Measurements from ENCODE around the gene TAP2.
"Not testable (repeated sequence)": the region's sequence is repeated elsewhere in the genome, so short reads cannot be mapped to it uniquely, and the experiment has no call there.

TAP2 gene

GRCh38 chr6:32815996-32816395 lies 22.5 kb downstream of the TAP2 start:
- no peak overlapping the region for H3K27ac ChIP-seq
- POLR2A ChIA-PET (ENCODE audit: low non-redundant PET), result no interaction called here
- CTCF ChIA-PET, result no interaction called here
- no peak for DNase-seq (ENCODE audit: low spot score)
- TF ChIP-seq CTCF (conservative IDR thresholded peaks at IDR 0.05; ENCODE audit: low read depth), result no peak

GRCh38 chr6:32815115-32815514 lies 23.4 kb downstream of the TAP2 start:
- no peak overlapping the region for H3K27ac ChIP-seq
- ChIA-PET CTCF (no interaction called here), POLR2A (ENCODE audit: low non-redundant PET) (no interaction called here)
- DNase-seq (ENCODE audit: low spot score), result no peak
- TF ChIP-seq CTCF (conservative IDR thresholded peaks at IDR 0.05; ENCODE audit: low read depth), result no peak

- POLR2A ChIA-PET (ENCODE audit: low non-redundant PET), result no interaction called here
- CTCF ChIA-PET, result interaction anchor here (0.6 kb wide), 1 partner anchor 861 kb away, joined by 3 read pairs; no protein-coding TSS in a partner anchor
- no peak for TF ChIP-seq CTCF (conservative IDR thresholded peaks at IDR 0.05; ENCODE audit: low read depth)
- peak; percentile 16 for DNase-seq (ENCODE audit: low spot score)
- no peak overlapping the region for H3K27ac ChIP-seq
Observed at GRCh38 chr6:32814145-32814544, 24.4 kb downstream of the TAP2 start.

- CTCF ChIA-PET, result interaction anchor here (1.4 kb wide), 1 partner anchor 59 kb away, joined by 3 read pairs; no protein-coding TSS in a partner anchor
- TF ChIP-seq CTCF (conservative IDR thresholded peaks at IDR 0.05; ENCODE audit: low read depth), result no peak
- DNase-seq (ENCODE audit: low spot score), result no peak
- POLR2A ChIA-PET (ENCODE audit: low non-redundant PET), result no interaction called here
- H3K27ac ChIP-seq, result no peak overlapping the region
Observed at GRCh38 chr6:32809171-32809570, 29.4 kb downstream of the TAP2 start.

GRCh38 chr6:32807020-32807580 lies 31.4 kb downstream of the TAP2 start:
- POLR2A ChIA-PET (ENCODE audit: low non-redundant PET), result no interaction called here
- CTCF ChIA-PET, result interaction anchor here (0.7 kb wide), 1 partner anchor 10 kb away, joined by 4 read pairs; no protein-coding TSS in a partner anchor
- TF ChIP-seq CTCF (conservative IDR thresholded peaks at IDR 0.05; ENCODE audit: low read depth), result no peak
- H3K27ac ChIP-seq, result no peak overlapping the region
- no peak for DNase-seq (ENCODE audit: low spot score)

- DNase-seq (ENCODE audit: low spot score); POLR2A ChIA-PET (ENCODE audit: low non-redundant PET): not testable (repeated sequence)
- CTCF ChIA-PET, result interaction anchor here (0.6 kb wide), 1 partner anchor 976 kb away, joined by 4 read pairs; no protein-coding TSS in a partner anchor
Observed at GRCh38 chr6:32805404-32805803, 33.1 kb downstream of the TAP2 start.

GRCh38 chr6:32803416-32803815 lies 35.1 kb downstream of the TAP2 start:
- POLR2A ChIA-PET (ENCODE audit: low non-redundant PET), result no interaction called here
- H3K27ac ChIP-seq, result no peak overlapping the region
- DNase-seq (ENCODE audit: low spot score), result no peak
- TF ChIP-seq CTCF (conservative IDR thresholded peaks at IDR 0.05; ENCODE audit: low read depth), result no peak
- CTCF ChIA-PET, result no interaction called here

More at GRCh38 chr6:32805404-32805803, 33.1 kb downstream of the TAP2 start:
- not testable (repeated sequence) for H3K27ac ChIP-seq
